HCT116 (cell line): ENCODE data around the gene SLC38A9.

Source experiments
- EZH2phosphoT487 ChIP-seq: fragments of 200-600 bp; IDR thresholded peaks from 2 replicates; pipeline ENCODE4 v1.6.1; 2018; ENCODE audit warnings: antibody characterized with exemption, borderline replicate concordance
- POLR2A ChIP-seq: IDR thresholded peaks from 2 replicates; pipeline ENCODE4 v1.7.0; 2011; ENCODE audit warnings: borderline replicate concordance; ENCODE audit not compliant: insufficient read depth, insufficient read length; ENCODE audit errors: extremely low read depth
- RAD21 ChIP-seq: IDR thresholded peaks from 2 replicates; pipeline ENCODE4 v1.6.1; 2012; ENCODE audit warnings: low read depth, mild to moderate bottlenecking
- ZBTB33 ChIP-seq: IDR thresholded peaks from 2 replicates; pipeline ENCODE4 v1.6.1; 2011; ENCODE audit warnings: mild to moderate bottlenecking, low read length, moderate library complexity; ENCODE audit not compliant: insufficient replicate concordance; ENCODE audit errors: extremely low read depth

- TF ChIP-seq EZH2phosphoT487, result no peak
- no peak for TF ChIP-seq POLR2A
- TF ChIP-seq ZBTB33, result no peak
- no peak for TF ChIP-seq RAD21
Measured at GRCh38 chr5:55750499-55750898, 38.4 kb upstream of the SLC38A9 start.
